Neural cell (in vitro differentiated cells): ENCODE results near the gene FBN1. TPM values are rescaled to one million over a fixed set of nuclear protein-coding genes. Genes with fewer than 3 reads are reported as not detected.

Experiments
- H2AFZ ChIP-seq: fragments of 200-600, 300-800 bp; sonication (generic), shearing (Covaris generic); 2 replicates; pipeline ENCODE4 v1.6.0; 2014; ENCODE audit warnings: low read depth, mild to moderate bottlenecking, antibody characterized with exemption, low read length, moderate library complexity
- H3F3A ChIP-seq: fragments of 200-600 bp; shearing (Covaris generic); 2 replicates; pipeline ENCODE4 v1.6.1; 2016; ENCODE audit warnings: mild to moderate bottlenecking, moderate library complexity, mixed read lengths, antibody characterized with exemption, low read length; ENCODE audit not compliant: insufficient read depth, poor library complexity, severe bottlenecking
- H3K27ac ChIP-seq: fragments of 200-600, 300-800 bp; sonication (generic), shearing (Covaris generic); 2 replicates; pipeline ENCODE4 v1.5.1; 2014; ENCODE audit warnings: mild to moderate bottlenecking, low read length, moderate library complexity
- H3K27me3 ChIP-seq: fragments of 300-800, 200-600 bp; sonication (generic), shearing (Covaris generic); 2 replicates; pipeline ENCODE4 v1.6.0; 2014; ENCODE audit warnings: mild to moderate bottlenecking, low read depth, low read length, moderate library complexity; ENCODE audit not compliant: insufficient read depth
- H3K36me3 ChIP-seq: fragments of 300-800, 200-600 bp; sonication (generic), shearing (Covaris generic); 2 replicates; pipeline ENCODE4 v1.5.1; 2014; ENCODE audit warnings: mild to moderate bottlenecking, antibody characterized with exemption, low read length, moderate library complexity; ENCODE audit not compliant: insufficient read depth
- H3K4me2 ChIP-seq: fragments of 300-800, 200-600 bp; sonication (generic), shearing (Covaris generic); 2 replicates; pipeline ENCODE4 v1.6.0; 2014; ENCODE audit warnings: mild to moderate bottlenecking, low read length
- H3K4me3 ChIP-seq: fragments of 300-800, 200-600 bp; sonication (generic), shearing (Covaris generic); 2 replicates; pipeline ENCODE4 v1.5.1; 2014; ENCODE audit warnings: mild to moderate bottlenecking, low read length, moderate library complexity
- H3K79me2 ChIP-seq: fragments of 200-600 bp; shearing (Covaris generic); replicated peaks from 2 replicates; pipeline ENCODE4 v1.6.0; 2014; ENCODE audit warnings: mild to moderate bottlenecking, low read length, moderate library complexity; ENCODE audit not compliant: insufficient read depth
- H3K9ac ChIP-seq: fragments of 300-800, 200-600 bp; sonication (generic), shearing (Covaris generic); 2 replicates; pipeline ENCODE4 v1.6.1; 2016; ENCODE audit warnings: mild to moderate bottlenecking, low read length, mixed read lengths
- H3K9me2 ChIP-seq: fragments of 200-600 bp; shearing (Covaris generic); 2 replicates; pipeline ENCODE4 v1.6.1; 2016; ENCODE audit warnings: mild to moderate bottlenecking, low read length, mixed read lengths; ENCODE audit not compliant: insufficient read depth
- H3K9me3 ChIP-seq: fragments of 200-600, 300-800 bp; sonication (generic), shearing (Covaris generic); 2 replicates; pipeline ENCODE4 v1.6.1; 2016; ENCODE audit warnings: mild to moderate bottlenecking, mixed run types, low read length, moderate library complexity, mixed read lengths
- H4K20me1 ChIP-seq: fragments of 200-600 bp; shearing (Covaris generic); 2 replicates; pipeline ENCODE4 v1.6.1; 2016; ENCODE audit warnings: mild to moderate bottlenecking, mixed run types; ENCODE audit not compliant: insufficient read depth
- CTCF ChIP-seq: fragments of 450-650 bp; IDR thresholded peaks from 2 replicates; pipeline ENCODE4 v1.5.1; 2014; ENCODE audit warnings: antibody characterized with exemption, mild to moderate bottlenecking, moderate library complexity; ENCODE audit not compliant: poor library complexity, severe bottlenecking
- EP300 ChIP-seq: fragments of 450-650 bp; conservative IDR thresholded peaks from 2 replicates; pipeline ENCODE4 v1.6.1; 2014; ENCODE audit warnings: antibody characterized with exemption, mild to moderate bottlenecking, moderate library complexity; ENCODE audit not compliant: poor library complexity, severe bottlenecking
- EZH2 ChIP-seq: fragments of 200-600, 300-800 bp; shearing (Covaris generic), sonication (generic); IDR thresholded peaks from 2 replicates; pipeline ENCODE4 v1.6.1; 2014; ENCODE audit warnings: antibody characterized with exemption, low read length, borderline replicate concordance, mild to moderate bottlenecking; ENCODE audit not compliant: insufficient read depth, poor library complexity, severe bottlenecking
- MXI1 ChIP-seq: fragments of 450-650 bp; conservative IDR thresholded peaks from 2 replicates; pipeline ENCODE4 v1.6.1; 2014; ENCODE audit warnings: antibody characterized with exemption, mild to moderate bottlenecking; ENCODE audit not compliant: poor library complexity, severe bottlenecking
- POLR2AphosphoS5 ChIP-seq: IDR thresholded peaks from 2 replicates; pipeline ENCODE4 v1.6.1; 2012
- RAD21 ChIP-seq: fragments of 450-650 bp; conservative IDR thresholded peaks from 2 replicates; pipeline ENCODE4 v1.6.1; 2014; ENCODE audit warnings: antibody characterized with exemption, mild to moderate bottlenecking, moderate library complexity
- REST ChIP-seq: IDR thresholded peaks from 2 replicates; pipeline ENCODE4 v1.6.1; 2012; ENCODE audit warnings: borderline replicate concordance
- SMC3 ChIP-seq: fragments of 450-650 bp; conservative IDR thresholded peaks from 2 replicates; pipeline ENCODE4 v1.6.1; 2014; ENCODE audit warnings: antibody characterized with exemption, mild to moderate bottlenecking, moderate library complexity; ENCODE audit not compliant: poor library complexity
- TAF1 ChIP-seq: IDR thresholded peaks from 2 replicates; pipeline ENCODE4 v1.6.1; 2012; ENCODE audit warnings: low read depth
- polyA plus RNA-seq: library from polyadenylated mRNA; depleted of rRNA; stranded (reverse); fragments of >200 nt; gene quantifications from 2 replicates; pipeline ENCODE4 v1.2.3, GENCODE V29; 2014

FBN1 gene
- polyA plus RNA-seq, 1 donor from 2014 or later = 22.0 TPM

GRCh38 chr15:48636511-48636910 is 9.0 kb downstream of the FBN1 start:
- H2AFZ ChIP-seq = no peak overlapping the region
- H3K36me3 ChIP-seq = no peaks in the 10 kb centered on the region
- no peak overlapping the region for H3K27ac ChIP-seq
- H4K20me1 ChIP-seq = no peaks in the 10 kb centered on the region
- no peaks in the 10 kb centered on the region for H3K9me2 ChIP-seq
- H3K4me3 ChIP-seq = no peak overlapping the region
- no peak overlapping the region for H3K4me2 ChIP-seq
- H3F3A ChIP-seq = no peaks in the 10 kb centered on the region
- H3K79me2 ChIP-seq = no peaks in the 10 kb centered on the region
- TF ChIP-seq SMC3 = no peak
- TF ChIP-seq REST = no peak
- no peak for TF ChIP-seq CTCF
- TF ChIP-seq TAF1 = no peak
- TF ChIP-seq MXI1 = no peak
- no peak for TF ChIP-seq RAD21
- no peak for TF ChIP-seq POLR2AphosphoS5
- no peak for TF ChIP-seq EP300
- no peak for TF ChIP-seq EZH2
- no peak overlapping the region for H3K9ac ChIP-seq
- no peaks in the 10 kb centered on the region for H3K27me3 ChIP-seq
- H3K9me3 ChIP-seq = no peaks in the 10 kb centered on the region

DNA sequence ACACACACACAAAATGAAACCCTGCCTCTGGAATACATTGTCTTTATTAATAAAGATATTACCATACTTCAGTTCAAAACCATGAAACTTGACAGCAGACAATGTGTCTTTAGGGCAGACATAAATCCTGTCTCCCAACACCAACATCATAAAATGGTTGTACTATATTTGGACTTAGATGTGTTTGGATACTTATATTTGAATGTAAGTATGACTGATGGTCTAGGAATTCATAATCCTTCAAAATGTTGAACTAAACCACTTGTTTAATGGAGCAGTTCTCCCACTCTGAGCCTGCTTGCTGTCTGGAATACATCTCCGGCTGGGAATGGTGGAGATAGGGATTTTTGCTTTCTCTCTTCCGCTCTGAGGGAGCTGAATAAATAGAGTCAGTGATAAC is 10.6 kb downstream of the FBN1 start:
- H3K9me2 ChIP-seq = no peaks in the 10 kb centered on the region
- H3K9me3 ChIP-seq = no peaks in the 10 kb centered on the region
- H4K20me1 ChIP-seq = no peaks in the 10 kb centered on the region
- no peak overlapping the region for H3K9ac ChIP-seq
- no peak overlapping the region for H2AFZ ChIP-seq
- H3K79me2 ChIP-seq = no peaks in the 10 kb centered on the region
- H3K27ac ChIP-seq = no peak overlapping the region
- no peaks in the 10 kb centered on the region for H3K27me3 ChIP-seq
- TF ChIP-seq EP300 (no peak), RAD21 (no peak), REST (no peak), CTCF (no peak), TAF1 (no peak), MXI1 (no peak), EZH2 (no peak), POLR2AphosphoS5 (no peak), SMC3 (no peak)
- no peak overlapping the region for H3K4me3 ChIP-seq
- H3K4me2 ChIP-seq = no peak overlapping the region
- no peaks in the 10 kb centered on the region for H3F3A ChIP-seq
- H3K36me3 ChIP-seq = no peaks in the 10 kb centered on the region
